H1 (cell line): ENCODE data around the gene DDR1. TPM values are rescaled to one million over a fixed set of nuclear protein-coding genes. Genes with fewer than 3 reads are reported as not detected.

Experiments used
- CTCF ChIA-PET: fragments of 300-600 bp; sonication (Branson Sonifier 250); formaldehyde crosslinking; loops from one replicate; lab custom pipeline; 2021; ENCODE audit not compliant: partially characterized antibody; lab: Charles Lee
- POLR2A ChIA-PET: fragments of 300-600 bp; sonication (Branson Sonifier 250); formaldehyde crosslinking; loops from one replicate; lab custom pipeline; 2021; ENCODE audit warnings: inconsistent platforms; ENCODE audit not compliant: partially characterized antibody; lab: Charles Lee
- DNase-seq, 2 experiments: peaks; one replicate each; pipeline versions ENCODE4 v3.0.0 to v3.0.0-alpha.2; 2010 to 2022; ENCODE audit warnings: low spot score in 2 of 2, low read depth in 1 of 2, mixed read lengths in 1 of 2
- FAIRE-seq: peaks from 2 replicates; lab custom pipeline; 2011; peaks lifted over from hg19 to GRCh38; lab: Jason Lieb, UNC
- H2AFZ ChIP-seq: 2 replicates; pipeline ENCODE4 v1.8.1; 2012; ENCODE audit warnings: low read length, inconsistent platforms
- H2AK5ac ChIP-seq: 2 replicates; pipeline ENCODE4 v1.6.1; 2013; ENCODE audit warnings: low read depth, low read length
- H2BK120ac ChIP-seq: replicated peaks from 2 replicates; pipeline ENCODE3; 2013; ENCODE audit warnings: low read depth, low read length, inconsistent platforms
- H2BK12ac ChIP-seq: 2 replicates; pipeline ENCODE4 v1.6.1; 2013; ENCODE audit warnings: low read depth, low read length
- H2BK15ac ChIP-seq: 2 replicates; pipeline ENCODE4 v1.6.1; 2013; ENCODE audit warnings: low read length
- H2BK20ac ChIP-seq: 2 replicates; pipeline ENCODE4 v1.6.1; 2013; ENCODE audit warnings: low read length
- H2BK5ac ChIP-seq: 2 replicates; pipeline ENCODE4 v1.6.1; 2013; ENCODE audit warnings: low read depth, low read length
- H3K14ac ChIP-seq: 2 replicates; pipeline ENCODE4 v1.6.1; 2013; ENCODE audit warnings: inconsistent platforms; ENCODE audit not compliant: insufficient read length
- H3K18ac ChIP-seq: 2 replicates; pipeline ENCODE4 v1.6.1; 2013; ENCODE audit warnings: low read length; ENCODE audit errors: extremely low read depth
- H3K23ac ChIP-seq: 2 replicates; pipeline ENCODE4 v1.6.1; 2013; ENCODE audit warnings: inconsistent platforms; ENCODE audit not compliant: insufficient read length
- H3K23me2 ChIP-seq: 2 replicates; pipeline ENCODE4 v1.6.1; 2013; ENCODE audit warnings: low read depth, low read length
- H3K27ac ChIP-seq: 2 replicates; pipeline ENCODE4 v1.6.1; 2011; ENCODE audit warnings: low read depth, low read length, inconsistent platforms
- H3K27me3 ChIP-seq, 4 experiments: replicated peaks in 1 of 4; 1 replicate in 1 of 4; 2 replicates in 3 of 4; pipeline versions ENCODE4 v1.6.1 to v1.8.1; 2011 to 2013; ENCODE audit warnings: low read length in 3 of 4, mild to moderate bottlenecking in 3 of 4, inconsistent platforms in 2 of 4, mixed read lengths in 2 of 4, moderate library complexity in 1 of 4; ENCODE audit not compliant: control insufficient read depth in 3 of 4, insufficient read depth in 3 of 4; ENCODE audit errors: extremely low read depth in 1 of 4
- H3K36me3 ChIP-seq, 4 experiments: 2 replicates each; pipeline versions ENCODE4 v1.6.1 to v1.8.1; 2011 to 2013; ENCODE audit warnings: mild to moderate bottlenecking in 4 of 4, low read length in 3 of 4, moderate library complexity in 2 of 4, control low read depth in 1 of 4, inconsistent platforms in 1 of 4; ENCODE audit not compliant: insufficient read depth in 4 of 4, control insufficient read depth in 2 of 4
- H3K4ac ChIP-seq: replicated peaks from 2 replicates; pipeline ENCODE3; 2013; ENCODE audit warnings: low read length, low read depth, mixed read lengths, inconsistent platforms; ENCODE audit not compliant: insufficient read length
- H3K4me1 ChIP-seq, 4 experiments: replicated peaks in 1 of 4; 1 replicate in 1 of 4; 2 replicates in 3 of 4; pipeline versions ENCODE4 v1.6.1 to v1.8.1; 2011 to 2013; ENCODE audit warnings: low read length in 3 of 4, inconsistent platforms in 2 of 4, mixed read lengths in 1 of 4; ENCODE audit not compliant: insufficient read depth in 4 of 4, control insufficient read depth in 3 of 4
- H3K4me2 ChIP-seq, 2 experiments: 2 replicates each; pipeline versions ENCODE4 v1.6.1 to v1.8.1; 2011 to 2013; ENCODE audit warnings: low read depth in 2 of 2, low read length in 2 of 2, control low read depth in 1 of 2, inconsistent platforms in 1 of 2, mild to moderate bottlenecking in 1 of 2; ENCODE audit not compliant: insufficient read depth in 1 of 2
- H3K4me3 ChIP-seq, 4 experiments: fragments of 200-600, 300-600 bp in 1 of 4; sonication (generic), shearing (Covaris generic), sonication (Bioruptor Twin) in 1 of 4; 2 replicates each; pipeline versions ENCODE4 v1.5.1 to v1.8.1; 2011 to 2016; ENCODE audit warnings: low read length in 4 of 4, low read depth in 3 of 4, control low read depth in 2 of 4, inconsistent platforms in 2 of 4, mild to moderate bottlenecking in 2 of 4, mixed read lengths in 1 of 4, moderate library complexity in 1 of 4; ENCODE audit not compliant: insufficient read depth in 2 of 4; ENCODE audit errors: extremely low read depth in 1 of 4
- H3K56ac ChIP-seq: replicated peaks from 2 replicates; pipeline ENCODE3; 2013; ENCODE audit warnings: low read depth, mild to moderate bottlenecking, mixed read lengths, low read length, inconsistent platforms; ENCODE audit not compliant: insufficient read length
- H3K79me1 ChIP-seq: 2 replicates; pipeline ENCODE4 v1.6.1; 2013; ENCODE audit warnings: low read depth, low read length, control low read depth
- H3K79me2 ChIP-seq, 2 experiments: 2 replicates each; pipeline versions ENCODE4 v1.6.1 to v1.8.1; 2012 to 2013; ENCODE audit warnings: low read length in 2 of 2, mild to moderate bottlenecking in 2 of 2, inconsistent platforms in 1 of 2; ENCODE audit not compliant: insufficient read depth in 2 of 2, control insufficient read depth in 1 of 2
- H3K9ac ChIP-seq, 4 experiments: replicated peaks in 1 of 4; 1 replicate in 1 of 4; 2 replicates in 3 of 4; pipeline versions ENCODE4 v1.6.1 to v1.8.1; 2011 to 2013; ENCODE audit warnings: low read depth in 3 of 4, low read length in 3 of 4, control low read depth in 2 of 4, mild to moderate bottlenecking in 2 of 4, moderate library complexity in 2 of 4, inconsistent platforms in 1 of 4; ENCODE audit errors: extremely low read depth in 1 of 4
- H3K9me3 ChIP-seq, 2 experiments: 2 replicates each; pipeline versions ENCODE4 v1.6.1 to v1.8.1; 2012 to 2013; ENCODE audit warnings: mild to moderate bottlenecking in 2 of 2, moderate library complexity in 2 of 2, control low read depth in 1 of 2, inconsistent platforms in 1 of 2, low read depth in 1 of 2, low read length in 1 of 2, mixed read lengths in 1 of 2; ENCODE audit not compliant: insufficient read depth in 2 of 2
- H4K20me1 ChIP-seq, 2 experiments: replicated peaks in 1 of 2; 2 replicates each; pipeline versions ENCODE3 to v1.8.1; 2011 to 2013; ENCODE audit warnings: inconsistent platforms in 2 of 2, low read length in 2 of 2, mild to moderate bottlenecking in 1 of 2; ENCODE audit not compliant: insufficient read depth in 2 of 2, control insufficient read depth in 1 of 2
- H4K5ac ChIP-seq: 2 replicates; pipeline ENCODE4 v1.6.1; 2013; ENCODE audit warnings: low read length, low read depth, mixed read lengths, inconsistent platforms; ENCODE audit not compliant: insufficient read length
- H4K8ac ChIP-seq: 2 replicates; pipeline ENCODE4 v1.8.0; 2013; ENCODE audit warnings: mild to moderate bottlenecking, moderate library complexity, low read length, inconsistent platforms; ENCODE audit not compliant: insufficient read depth; ENCODE audit errors: extremely low read depth
- H4K91ac ChIP-seq: replicated peaks from 2 replicates; pipeline ENCODE3; 2013; ENCODE audit warnings: low read length, mixed read lengths, inconsistent platforms; ENCODE audit not compliant: insufficient read length
- GTF2F1 ChIP-seq: IDR thresholded peaks from 2 replicates; pipeline ENCODE4 v1.6.1; 2012; ENCODE audit warnings: low read depth, low read length, improper control_type of control experiment, borderline replicate concordance
- POLR2A ChIP-seq, 2 experiments: IDR thresholded peaks; 1 replicate in 1 of 2; 2 replicates in 1 of 2; pipeline ENCODE4 v1.6.1; 2011; ENCODE audit warnings: low read depth in 2 of 2, low read length in 2 of 2, mild to moderate bottlenecking in 2 of 2; ENCODE audit errors: control extremely low read depth in 1 of 2
- WGBS, 2 experiments: shearing (Covaris generic) in 1 of 2; methylation state at CpG; one replicate each; pipeline versions ENCODE4 v1.1.6 to v1.1.7; 2013 to 2015; ENCODE audit warnings: low lambda C conversion rate in 2 of 2, mixed read lengths in 2 of 2, inconsistent platforms in 1 of 2, low coverage in 1 of 2, missing lambda C conversion rate in 1 of 2; ENCODE audit not compliant: insufficient replicate concordance in 2 of 2, insufficient coverage in 1 of 2, insufficient read length in 1 of 2; ENCODE audit errors: extremely low coverage in 1 of 2, missing lambda C conversion rate in 1 of 2; 5-methylcytosine and 5-hydroxymethylcytosine counted together
- polyA plus RNA-seq, 7 experiments: library from polyadenylated mRNA; depleted of rRNA in 3 of 7; stranded (reverse) in 5 of 7; unstranded in 2 of 7; fragments of >200 nt in 5 of 7; fragments of 200-250 nt in 2 of 7; gene quantifications; 1 replicate in 5 of 7; 2 replicates in 1 of 7; 4 replicates in 1 of 7; pipeline versions ENCODE4 v1.2.1 to v1.2.3, GENCODE V29; 2011 to 2013; ENCODE audit warnings: missing spikeins in 2 of 7, mixed read lengths in 2 of 7
- total RNA-seq: library from RNA; stranded (reverse); fragmentation: NEBNext Ultra II Directional; extraction: Animal tissue kit (Norgen Biotek cat#: 25700); gene quantifications from 2 replicates; pipeline ENCODE4 v1.2.1, GENCODE V29; 2021

Gene DDR1
- total and polyA plus RNA-seq, 2 of the 8 experiments (the other 6 are each of a cell fraction or from before 2014, with no cell fraction given) = 99.4 to 181 TPM

DNA sequence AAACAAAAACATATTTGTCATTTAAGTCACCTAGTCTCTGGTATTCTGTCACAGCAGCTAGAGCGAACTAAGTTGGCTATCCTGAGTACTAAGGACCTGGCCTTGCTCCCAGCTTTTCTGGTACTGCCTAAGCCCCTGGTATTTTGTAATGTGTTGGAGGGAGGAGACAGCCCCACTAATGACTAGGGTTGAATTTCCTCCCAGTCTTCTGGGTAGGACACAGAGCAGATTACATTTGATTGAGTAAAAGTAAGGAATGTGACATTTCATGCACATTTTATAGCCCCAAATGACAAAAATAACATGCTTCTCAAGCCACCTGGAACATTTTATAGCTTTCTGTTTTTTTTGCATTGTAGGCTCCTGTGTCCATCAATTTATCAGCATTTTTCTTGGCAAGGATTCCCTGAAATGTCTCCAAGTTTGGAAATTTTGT lies 47.9 kb upstream of the DDR1 start:
- H2AFZ ChIP-seq = no peak overlapping the region
- peaks cover 8 to 13% of the 10 kb centered on the region in 2 experiments for H3K9me3 ChIP-seq
- H3K36me3 ChIP-seq = peaks cover 3 to 39% (median 23%) of the 10 kb centered on the region in 4 experiments; a peak in 6 of 8 replicates
- H3K14ac ChIP-seq = no peak overlapping the region
- no peak overlapping the region for H3K4me3 ChIP-seq
- FAIRE-seq (no peak), DNase-seq (no peak)
- 0 out of 2 replicates have a peak overlapping the region, but pooled peaks have one; percentile 76 for H2AK5ac ChIP-seq
- H3K27ac ChIP-seq = no peak overlapping the region
- ChIA-PET CTCF (interaction anchor here (0.9 to 23.9 kb wide), 5 partner anchors 10 to 77 kb away, joined by 3 to 610 read pairs (median 6); partner anchors contain the start of genes DDR1 and VARS2), POLR2A (interaction anchor here (1.0 to 27.8 kb wide), 6 partner anchors 6 to 115 kb away, joined by 3 to 452 read pairs (median 106); partner anchors contain the start of gene DDR1)
- 0 out of 2 replicates have a peak overlapping the region, but pooled peaks have one; percentile 13 for H2BK12ac ChIP-seq
- no peak overlapping the region for H4K91ac ChIP-seq
- no peaks in the 10 kb centered on the region for H4K20me1 ChIP-seq
- no peak overlapping the region for H3K4ac ChIP-seq
- no peak overlapping the region for H3K18ac ChIP-seq
- no peak overlapping the region for H2BK15ac ChIP-seq
- no peak overlapping the region for H4K8ac ChIP-seq
- H3K23ac ChIP-seq = no peak overlapping the region
- no peaks in the 10 kb centered on the region for H3K23me2 ChIP-seq
- no peak overlapping the region for H2BK20ac ChIP-seq
- no peak overlapping the region for H2BK5ac ChIP-seq
- H3K9ac ChIP-seq = no peak overlapping the region
- H3K4me1 ChIP-seq = peaks cover 0 to 5% (median under 1%) of the 10 kb centered on the region in 4 experiments; a peak in 1 of 7 replicates
- no peak for TF ChIP-seq GTF2F1
- peak; percentile 10 to 16; a peak in 2 of 3 replicates for TF ChIP-seq POLR2A (IDR thresholded peaks at IDR 0.05; ENCODE audit: control extremely low read depth in 1 of 2, low read depth in 2 of 2, low read length in 2 of 2)
- no peak overlapping the region for H3K56ac ChIP-seq
- H3K79me2 ChIP-seq = 0 out of 4 replicates have a peak, but pooled peaks cover 0 to 2% of the 10 kb centered on the region in 2 experiments
- WGBS, 2 experiments = 95% methylated on average over 1 of the region's 1 CpG; no CpG with 5 or more reads in 1 of the 2 experiments
- no peaks in the 10 kb centered on the region for H3K27me3 ChIP-seq
- H3K4me2 ChIP-seq = no peak overlapping the region
- no peak overlapping the region for H4K5ac ChIP-seq
- no peaks in the 10 kb centered on the region for H3K79me1 ChIP-seq
- H2BK120ac ChIP-seq = no peak overlapping the region
